ENCODE data around the gene MAP2K3.
A peak's percentile ranks its signal among the peaks of the same experiment; 100 is the strongest.

MAP2K3 gene

GRCh38 chr17:21284319-21285163, at the start of gene MAP2K3:
Gene MAP2K3 (plus strand): TSS chr17:21284711. CDS start chr17:21284921, 210 bp downstream.
- peak; percentile 99 for DNase-seq (ENCODE audit: low spot score)

DNA sequence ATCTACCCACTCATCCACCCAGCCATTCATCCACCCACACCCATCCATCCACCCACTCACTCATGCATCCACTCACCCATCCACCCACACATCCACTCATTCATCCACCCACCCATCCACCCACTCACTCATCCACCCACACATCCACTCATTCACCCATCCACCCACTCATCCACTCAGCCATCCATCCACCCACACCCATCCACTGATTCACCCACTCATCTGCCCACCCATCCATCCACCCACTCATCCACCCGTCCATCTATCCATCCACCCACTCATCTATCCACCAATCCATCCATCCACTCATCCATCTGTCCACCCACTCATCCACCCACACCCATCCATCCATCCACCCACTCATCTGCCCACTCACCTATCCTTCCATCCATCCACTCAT, 48.6 kb upstream of the MAP2K3 start:
- no peak for DNase-seq (ENCODE audit: low spot score)

DNA sequence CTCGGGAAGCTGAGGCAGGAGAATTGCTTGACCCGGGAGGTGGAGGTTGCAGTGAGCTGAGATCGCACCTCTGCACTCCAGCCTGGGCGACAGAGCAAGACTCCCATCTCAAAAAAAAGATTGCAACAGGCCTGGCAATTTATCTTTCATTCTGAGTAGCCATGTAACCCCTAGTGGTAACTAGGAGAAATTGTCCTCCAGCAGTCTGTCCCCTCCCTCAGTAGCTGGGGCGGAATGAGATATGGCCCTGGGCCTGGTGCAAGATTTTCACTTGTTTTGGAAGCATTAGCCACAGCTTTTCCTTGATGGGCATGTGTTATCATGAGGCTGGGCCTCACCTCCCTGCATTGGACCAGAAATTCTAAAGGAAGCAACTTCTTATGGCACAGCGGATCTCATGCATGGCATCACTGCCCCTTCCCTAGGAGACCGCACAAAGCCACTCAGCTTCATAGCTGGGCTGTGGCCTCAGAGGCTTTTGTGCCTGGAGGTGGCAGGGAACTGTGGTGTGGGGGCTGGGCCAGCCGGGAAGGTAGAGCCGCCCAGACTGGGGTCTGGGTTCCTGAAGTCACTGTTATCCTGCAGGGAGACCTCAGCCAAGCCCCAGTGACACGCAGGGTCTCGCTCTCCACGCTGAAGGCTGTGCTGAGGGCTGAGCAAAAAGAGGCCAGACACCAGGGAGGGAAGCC, 44.7 kb upstream of the MAP2K3 start:
- DNase-seq (ENCODE audit: low spot score) = peak; percentile 78

- DNase-seq (ENCODE audit: low spot score) = no peak
These were observed 44.0 kb upstream of the MAP2K3 start for GRCh38 chr17:21240369-21241055.

GRCh38 chr17:21241564-21241963, 42.9 kb upstream of the MAP2K3 start:
- no peak for DNase-seq (ENCODE audit: low spot score)

DNA sequence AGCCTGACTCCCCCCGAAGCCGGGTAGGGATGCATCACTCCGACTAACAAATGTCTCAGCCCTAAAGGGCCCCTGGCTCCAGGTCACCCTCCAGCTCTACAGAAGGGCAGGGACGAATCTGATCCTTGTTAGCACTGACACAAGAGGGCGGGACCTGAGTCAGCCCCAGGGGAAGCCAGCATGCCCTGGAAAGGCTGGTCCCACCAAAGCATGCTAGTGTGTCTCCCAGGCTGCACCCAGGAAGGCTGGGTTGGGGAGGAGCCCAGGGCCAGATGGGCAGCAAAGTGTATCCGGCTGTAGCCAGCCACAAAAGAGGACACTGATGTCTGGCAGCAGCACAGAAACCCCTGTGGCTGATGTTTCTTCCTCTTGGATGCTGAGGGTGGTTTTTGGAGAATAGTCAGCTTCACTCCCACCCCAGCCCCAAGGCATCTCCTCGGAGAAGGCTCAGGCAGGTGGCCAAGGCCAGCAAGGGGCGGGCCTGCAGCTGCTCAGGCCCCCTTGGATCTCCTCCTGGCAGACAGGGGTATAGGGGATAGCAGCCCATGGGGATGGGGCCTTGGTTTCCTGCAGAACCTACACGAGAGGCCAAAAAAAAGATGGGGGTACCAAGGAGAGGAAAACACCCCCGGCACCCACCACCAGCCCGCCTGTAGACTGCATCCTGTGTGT, 42.3 kb upstream of the MAP2K3 start:
- DNase-seq (ENCODE audit: low spot score) = peak; percentile 40

DNA sequence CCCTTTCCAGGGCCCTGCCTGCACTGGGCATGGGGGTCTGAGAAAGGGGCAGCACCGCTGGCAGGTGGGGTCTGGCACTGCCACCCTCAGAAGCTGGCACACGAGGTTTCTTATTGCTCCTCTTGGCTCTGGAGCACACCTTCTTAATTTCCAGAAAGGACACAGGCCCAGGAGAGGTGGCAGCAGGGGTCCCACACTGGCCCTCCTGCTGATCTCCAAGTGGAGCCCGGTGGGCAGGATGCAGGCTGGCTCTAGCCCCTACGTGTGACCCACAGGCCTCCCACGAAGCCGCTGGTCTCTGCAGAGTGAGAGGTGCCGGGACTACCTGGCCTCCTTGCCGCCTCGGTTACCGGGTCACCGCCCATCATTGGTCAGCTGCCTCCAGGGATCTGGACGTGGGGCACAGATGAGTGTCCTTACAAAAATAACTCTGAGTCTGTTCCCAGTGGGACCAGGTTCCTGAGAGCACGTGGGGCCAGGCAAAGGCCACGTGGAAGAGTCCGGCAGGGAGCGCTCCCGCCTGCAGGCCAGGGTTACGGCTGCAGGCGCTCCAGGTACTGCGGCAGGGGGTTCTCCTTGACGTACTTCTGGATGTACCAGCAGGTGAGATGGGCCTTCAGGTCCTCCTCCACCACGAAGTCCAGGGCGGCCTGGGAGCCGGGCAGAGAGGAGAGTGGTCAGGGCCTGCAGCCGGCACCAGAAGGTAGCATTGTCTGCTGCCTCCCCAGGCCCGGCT, 41.6 kb upstream of the MAP2K3 start:
- DNase-seq (ENCODE audit: low spot score) = no peak

GRCh38 chr17:21243516-21244303, 40.8 kb upstream of the MAP2K3 start:
- no peak for DNase-seq (ENCODE audit: low spot score)

- no peak for DNase-seq (ENCODE audit: low spot score)
These were observed 38.8 kb upstream of the MAP2K3 start for GRCh38 chr17:21245639-21246084.

DNA sequence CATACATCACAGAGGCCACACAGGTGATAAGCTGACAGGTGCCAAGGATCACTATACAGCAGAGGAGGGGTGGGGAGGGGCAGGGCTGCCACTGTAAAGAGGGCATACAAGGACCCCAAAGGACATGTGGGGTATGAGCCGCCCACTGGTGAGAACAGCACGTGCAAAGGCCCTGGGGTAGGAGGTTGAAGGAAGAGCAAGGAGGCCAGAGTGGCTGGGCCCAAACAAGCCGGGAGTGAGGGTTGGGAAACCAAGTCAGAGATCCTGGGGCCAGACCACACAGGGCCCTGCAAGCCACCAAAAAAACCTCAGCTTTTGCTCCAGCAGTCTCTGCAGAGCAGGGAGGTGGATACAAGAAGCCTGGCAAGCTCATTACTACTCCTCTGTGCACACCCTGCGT, 37.8 kb upstream of the MAP2K3 start:
- no peak for DNase-seq (ENCODE audit: low spot score)

- no peak for DNase-seq (ENCODE audit: low spot score)
These were observed 36.8 kb upstream of the MAP2K3 start for GRCh38 chr17:21247552-21248258.

GRCh38 chr17:21248500-21248899, 36.0 kb upstream of the MAP2K3 start:
- no peak for DNase-seq (ENCODE audit: low spot score)

DNA sequence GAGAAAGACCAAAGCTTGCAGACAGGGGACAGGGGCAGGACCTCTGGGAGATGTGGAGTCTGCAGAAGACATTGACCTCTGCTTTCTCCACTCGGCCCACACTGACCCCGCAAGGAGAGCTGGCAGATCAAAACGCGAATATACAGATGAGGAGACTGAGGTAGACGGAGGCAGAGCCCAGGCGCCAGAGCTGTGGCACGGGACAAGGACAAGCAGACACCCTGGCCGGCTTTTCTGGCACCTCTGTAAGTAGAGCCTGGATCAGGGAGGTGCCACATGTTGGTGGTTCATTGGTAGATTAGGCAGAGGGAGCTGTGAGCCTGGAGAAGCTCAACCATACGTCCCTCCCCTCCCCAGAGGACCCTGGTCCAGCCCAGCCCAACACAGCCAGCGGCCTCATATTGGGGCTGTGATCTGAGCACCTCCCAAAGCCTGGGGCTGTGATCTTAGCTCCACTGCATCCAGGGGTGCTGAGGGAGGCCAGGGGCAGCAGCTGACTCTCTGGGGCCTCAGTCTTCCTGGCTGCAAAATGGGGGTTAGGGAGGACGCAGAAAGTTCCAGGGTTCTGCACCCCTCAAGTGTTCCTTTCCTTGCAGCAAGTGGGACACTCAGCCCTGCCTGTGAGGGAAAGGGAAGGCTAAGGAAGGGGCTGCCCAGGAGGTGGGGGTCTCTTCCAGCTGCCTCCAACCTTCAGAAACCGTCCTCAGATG, 35.3 kb upstream of the MAP2K3 start:
- DNase-seq (ENCODE audit: low spot score) = no peak

DNA sequence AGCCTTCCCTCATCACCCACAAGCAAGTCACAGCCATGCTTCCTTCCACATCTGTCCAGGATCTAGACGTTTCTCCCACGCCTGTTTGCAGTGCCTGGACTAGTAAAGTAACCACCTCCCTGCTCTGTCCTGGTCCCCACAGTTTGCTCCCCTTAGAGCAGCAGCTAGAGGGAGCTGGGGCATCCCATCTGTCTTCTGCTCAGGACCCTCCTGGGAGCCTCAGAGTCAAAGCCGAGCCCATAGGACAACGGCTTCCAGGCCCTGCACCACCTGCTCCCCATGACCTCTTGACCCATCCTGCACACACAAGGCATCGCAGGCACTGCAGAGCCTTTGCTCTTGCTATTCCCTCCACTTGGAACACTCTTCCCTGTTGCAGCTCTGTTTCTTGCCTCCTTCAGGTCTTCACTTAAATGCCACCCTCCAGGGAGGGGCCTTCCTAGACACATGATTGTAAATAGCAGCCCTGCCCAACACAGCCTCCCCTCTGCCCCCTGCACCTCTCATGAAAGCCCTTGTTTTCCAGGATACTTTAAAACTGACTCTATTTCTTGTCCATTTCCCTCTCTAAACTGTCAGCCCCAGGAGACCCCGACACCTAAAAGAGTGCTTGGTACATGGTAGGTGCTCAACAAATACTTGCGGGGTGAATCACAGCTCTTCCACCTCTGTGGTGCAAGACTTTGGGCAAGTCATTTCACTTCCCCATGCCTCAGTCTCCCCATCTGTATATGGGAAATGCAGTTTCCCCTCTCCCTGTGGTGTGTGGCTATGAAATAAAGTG, 34.4 kb upstream of the MAP2K3 start:
- DNase-seq (ENCODE audit: low spot score) = no peak

- no peak for DNase-seq (ENCODE audit: low spot score)
These were observed 33.7 kb upstream of the MAP2K3 start for GRCh38 chr17:21250854-21251253.

DNA sequence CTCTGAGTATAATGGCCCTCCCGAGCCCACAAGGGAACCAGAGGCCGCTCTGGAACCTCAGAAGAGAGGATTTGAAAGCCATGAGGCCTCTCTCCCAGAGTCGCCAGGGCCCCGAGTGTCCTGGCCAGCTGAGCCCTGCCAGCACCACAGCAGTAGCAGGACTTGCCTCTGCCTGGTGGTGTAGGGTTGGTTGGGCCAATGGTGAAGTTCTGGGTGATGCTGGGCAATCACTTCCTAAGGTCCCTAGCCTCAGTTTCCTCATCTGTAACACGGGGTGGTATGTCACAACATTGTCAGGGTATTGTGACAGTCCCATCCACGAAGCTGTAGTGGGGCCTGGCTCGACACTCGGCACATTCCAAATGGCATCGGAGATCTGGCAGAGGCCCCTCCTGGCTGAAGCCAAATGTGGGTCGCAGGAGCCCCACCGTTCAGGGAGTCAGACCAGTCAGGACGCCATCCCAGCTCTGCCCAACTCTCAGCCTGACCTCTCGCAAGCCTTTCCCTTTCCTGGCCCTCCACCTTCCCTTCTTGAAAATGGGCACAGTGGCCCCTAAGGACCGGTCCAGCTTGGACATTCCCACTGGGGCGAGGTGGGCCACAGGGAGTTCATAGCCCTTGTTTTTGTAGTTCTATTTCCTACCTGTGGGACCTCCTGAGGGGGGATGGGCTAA, 33.0 kb upstream of the MAP2K3 start:
- no peak for DNase-seq (ENCODE audit: low spot score)

GRCh38 chr17:21252289-21252795, 32.2 kb upstream of the MAP2K3 start:
- no peak for DNase-seq (ENCODE audit: low spot score)

Data from hepatic stellate cell (primary cell).